Measurements from ENCODE around the gene ALOX15.
"Not testable (repeated sequence)": the region's sequence is repeated elsewhere in the genome, so short reads cannot be mapped to it uniquely, and the experiment has no call there.

Gene ALOX15

GRCh38 chr17:4666296-4666695, 24.8 kb upstream of the ALOX15 start:
- H3K4me3 Mint-ChIP-seq, result no peak overlapping the region
- no peaks in the 10 kb centered on the region for H3K9me3 Mint-ChIP-seq
- H3K4me1 Mint-ChIP-seq (ENCODE audit: low read depth), result peaks cover 4% of the 10 kb centered on the region
- H3K36me3 Mint-ChIP-seq (ENCODE audit: low read depth), result peaks cover 21% of the 10 kb centered on the region
- DNase-seq, result no peak
- no peaks in the 10 kb centered on the region for H3K27me3 Mint-ChIP-seq
- no peak overlapping the region for H3K27ac Mint-ChIP-seq

GRCh38 chr17:4665027-4665426, 23.5 kb upstream of the ALOX15 start:
- H3K36me3 Mint-ChIP-seq (ENCODE audit: low read depth), result peaks cover 8% of the 10 kb centered on the region

GRCh38 chr17:4664230-4664629, 22.8 kb upstream of the ALOX15 start:
- H3K27ac Mint-ChIP-seq, result no peak overlapping the region

More at GRCh38 chr17:4665027-4665426, 23.5 kb upstream of the ALOX15 start:
- H3K27me3 Mint-ChIP-seq, result no peaks in the 10 kb centered on the region
- no peak overlapping the region for H3K27ac Mint-ChIP-seq
- no peak overlapping the region for H3K4me3 Mint-ChIP-seq
- H3K4me1 Mint-ChIP-seq (ENCODE audit: low read depth), result peaks cover 4% of the 10 kb centered on the region
- no peaks in the 10 kb centered on the region for H3K9me3 Mint-ChIP-seq
- DNase-seq, result no peak

GRCh38 chr17:4663711-4664110, 22.2 kb upstream of the ALOX15 start:
- H3K4me3 Mint-ChIP-seq, result no peak overlapping the region
- H3K4me1 Mint-ChIP-seq (ENCODE audit: low read depth), result peaks cover 7% of the 10 kb centered on the region
- H3K9me3 Mint-ChIP-seq, result no peaks in the 10 kb centered on the region
- H3K27me3 Mint-ChIP-seq, result peaks cover 3% of the 10 kb centered on the region
- no peak overlapping the region for H3K27ac Mint-ChIP-seq
- no peaks in the 10 kb centered on the region for H3K36me3 Mint-ChIP-seq (ENCODE audit: low read depth)
- DNase-seq, result no peak

More at GRCh38 chr17:4664230-4664629, 22.8 kb upstream of the ALOX15 start:
- Mint-ChIP-seq H3K36me3 (ENCODE audit: low read depth) (peaks cover under 1% of the 10 kb centered on the region), H3K9me3 (no peaks in the 10 kb centered on the region), H3K4me1 (ENCODE audit: low read depth) (peaks cover 4% of the 10 kb centered on the region), H3K4me3 (no peak overlapping the region), H3K27me3 (peaks cover 3% of the 10 kb centered on the region)
- DNase-seq, result no peak

GRCh38 chr17:4658478-4659305, 17.2 kb upstream of the ALOX15 start:
- Mint-ChIP-seq H3K27me3 (peaks cover 7% of the 10 kb centered on the region), H3K4me1 (ENCODE audit: low read depth) (peaks cover 18% of the 10 kb centered on the region), H3K4me3 (no peak overlapping the region), H3K36me3 (ENCODE audit: low read depth) (no peaks in the 10 kb centered on the region), H3K27ac (peak overlapping the region; percentile 10), H3K9me3 (no peaks in the 10 kb centered on the region)
- DNase-seq, result no peak

- H3K36me3 Mint-ChIP-seq (ENCODE audit: low read depth), result no peaks in the 10 kb centered on the region
- H3K4me1 Mint-ChIP-seq (ENCODE audit: low read depth), result peaks cover 18% of the 10 kb centered on the region
- no peaks in the 10 kb centered on the region for H3K9me3 Mint-ChIP-seq
- H3K4me3 Mint-ChIP-seq, result no peak overlapping the region
- H3K27me3 Mint-ChIP-seq, result peaks cover 16% of the 10 kb centered on the region
- peak overlapping the region; percentile 37 for H3K27ac Mint-ChIP-seq
- DNase-seq, result no peak
Observed at GRCh38 chr17:4657678-4658077, 16.2 kb upstream of the ALOX15 start.

GRCh38 chr17:4655933-4656332, 14.5 kb upstream of the ALOX15 start:
- Mint-ChIP-seq H3K27me3 (peaks cover 28% of the 10 kb centered on the region), H3K4me1 (ENCODE audit: low read depth) (peaks cover 14% of the 10 kb centered on the region)
- H3K27ac Mint-ChIP-seq; H3K4me3 Mint-ChIP-seq; DNase-seq; H3K9me3 Mint-ChIP-seq; H3K36me3 Mint-ChIP-seq (ENCODE audit: low read depth): not testable (repeated sequence)

GRCh38 chr17:4652997-4653396, 11.5 kb upstream of the ALOX15 start:
- Mint-ChIP-seq H3K4me1 (ENCODE audit: low read depth) (peaks cover 7% of the 10 kb centered on the region), H3K27me3 (peaks cover 31% of the 10 kb centered on the region), H3K27ac (no peak overlapping the region), H3K4me3 (no peak overlapping the region), H3K9me3 (no peaks in the 10 kb centered on the region), H3K36me3 (ENCODE audit: low read depth) (no peaks in the 10 kb centered on the region)
- DNase-seq, result no peak

- Mint-ChIP-seq H3K27me3 (peaks cover 59% of the 10 kb centered on the region), H3K27ac (no peak overlapping the region), H3K9me3 (no peaks in the 10 kb centered on the region), H3K4me3 (no peak overlapping the region), H3K36me3 (ENCODE audit: low read depth) (no peaks in the 10 kb centered on the region), H3K4me1 (ENCODE audit: low read depth) (no peaks in the 10 kb centered on the region)
- DNase-seq, result no peak
Observed at GRCh38 chr17:4648741-4649140, 7.3 kb upstream of the ALOX15 start.

- no peaks in the 10 kb centered on the region for H3K9me3 Mint-ChIP-seq
- H3K4me3 Mint-ChIP-seq, result no peak overlapping the region
- peaks cover 69% of the 10 kb centered on the region for H3K27me3 Mint-ChIP-seq
- no peaks in the 10 kb centered on the region for H3K36me3 Mint-ChIP-seq (ENCODE audit: low read depth)
- no peak overlapping the region for H3K27ac Mint-ChIP-seq
- DNase-seq, result no peak
- H3K4me1 Mint-ChIP-seq (ENCODE audit: low read depth), result peaks cover 7% of the 10 kb centered on the region
Observed at GRCh38 chr17:4645642-4646041, 4.2 kb upstream of the ALOX15 start.

GRCh38 chr17:4643676-4644075, 2.2 kb upstream of the ALOX15 start:
- H3K27me3 Mint-ChIP-seq, result peaks cover 74% of the 10 kb centered on the region
- H3K9me3 Mint-ChIP-seq, result no peaks in the 10 kb centered on the region
- no peak overlapping the region for H3K27ac Mint-ChIP-seq
- no peaks in the 10 kb centered on the region for H3K36me3 Mint-ChIP-seq (ENCODE audit: low read depth)
- H3K4me3 Mint-ChIP-seq, result no peak overlapping the region
- no peak for DNase-seq
- peaks cover 9% of the 10 kb centered on the region for H3K4me1 Mint-ChIP-seq (ENCODE audit: low read depth)

- Mint-ChIP-seq H3K36me3 (ENCODE audit: low read depth) (no peaks in the 10 kb centered on the region), H3K4me3 (no peak overlapping the region), H3K27ac (no peak overlapping the region), H3K4me1 (ENCODE audit: low read depth) (peaks cover 9% of the 10 kb centered on the region), H3K9me3 (no peaks in the 10 kb centered on the region), H3K27me3 (peaks cover 85% of the 10 kb centered on the region)
- DNase-seq, result no peak
Observed at GRCh38 chr17:4642286-4642685, 808 bp upstream of the ALOX15 start.

- not testable (repeated sequence) for H3K27ac Mint-ChIP-seq; H3K36me3 Mint-ChIP-seq (ENCODE audit: low read depth); DNase-seq; H3K9me3 Mint-ChIP-seq; H3K4me3 Mint-ChIP-seq
- peaks cover 20% of the 10 kb centered on the region for H3K4me1 Mint-ChIP-seq (ENCODE audit: low read depth)
- peaks cover 88% of the 10 kb centered on the region for H3K27me3 Mint-ChIP-seq
Observed at GRCh38 chr17:4640569-4641188, 799 bp downstream of the ALOX15 start.

GRCh38 chr17:4639301-4640059, 2.0 kb downstream of the ALOX15 start:
- H3K36me3 Mint-ChIP-seq (ENCODE audit: low read depth); H3K9me3 Mint-ChIP-seq; H3K27ac Mint-ChIP-seq; H3K4me3 Mint-ChIP-seq: not testable (repeated sequence)
- DNase-seq, result peak; percentile 40
- Mint-ChIP-seq H3K4me1 (ENCODE audit: low read depth) (peaks cover 24% of the 10 kb centered on the region), H3K27me3 (peaks cover 86% of the 10 kb centered on the region)

GRCh38 chr17:4638766-4639165, 2.7 kb downstream of the ALOX15 start:
- not testable (repeated sequence) for H3K9me3 Mint-ChIP-seq; DNase-seq; H3K27ac Mint-ChIP-seq; H3K4me3 Mint-ChIP-seq; H3K36me3 Mint-ChIP-seq (ENCODE audit: low read depth)
- peaks cover 80% of the 10 kb centered on the region for H3K27me3 Mint-ChIP-seq
- peaks cover 24% of the 10 kb centered on the region for H3K4me1 Mint-ChIP-seq (ENCODE audit: low read depth)
